Superior temporal gyrus (tissue), 1 donor: ENCODE data around the gene TFAP2C.
"Not testable (repeated sequence)": the region's sequence is repeated elsewhere in the genome, so short reads cannot be mapped to it uniquely, and the experiment has no call there.

ENCODE experiments used
- DNase-seq: peaks from one replicate; pipeline ENCODE4 v3.0.0-alpha.2; 2016; ENCODE audit errors: extremely low spot score

The TFAP2C gene

GRCh38 chr20:56653211-56653610 is 24.1 kb downstream of the TFAP2C start:
- DNase-seq: no peak

GRCh38 chr20:56656632-56657031 is 27.5 kb downstream of the TFAP2C start:
- no peak for DNase-seq

GRCh38 chr20:56657879-56658278 is 28.8 kb downstream of the TFAP2C start:
- no peak for DNase-seq

- not testable (repeated sequence) for DNase-seq
These were observed 29.3 kb downstream of the TFAP2C start for GRCh38 chr20:56658341-56658947.

- DNase-seq: no peak
These were observed 34.6 kb downstream of the TFAP2C start for GRCh38 chr20:56663660-56664059.

GRCh38 chr20:56664796-56665195 is 35.7 kb downstream of the TFAP2C start:
- no peak for DNase-seq

GRCh38 chr20:56665806-56666205 is 36.7 kb downstream of the TFAP2C start:
- no peak for DNase-seq

GRCh38 chr20:56673450-56673849 is 44.3 kb downstream of the TFAP2C start:
- no peak for DNase-seq

GRCh38 chr20:56676001-56676400 is 46.9 kb downstream of the TFAP2C start:
- no peak for DNase-seq

- DNase-seq: no peak
These were observed 47.6 kb downstream of the TFAP2C start for GRCh38 chr20:56676679-56677078.

GRCh38 chr20:56683077-56683865 is 54.2 kb downstream of the TFAP2C start:
- DNase-seq: no peak

- no peak for DNase-seq
These were observed 56.8 kb downstream of the TFAP2C start for GRCh38 chr20:56685879-56686278.

GRCh38 chr20:56687061-56687460 is 58.0 kb downstream of the TFAP2C start:
- DNase-seq: no peak

- DNase-seq: no peak
These were observed 59.0 kb downstream of the TFAP2C start for GRCh38 chr20:56688106-56688505.
